ENCODE data around the gene GUCY1A2.

DNA sequence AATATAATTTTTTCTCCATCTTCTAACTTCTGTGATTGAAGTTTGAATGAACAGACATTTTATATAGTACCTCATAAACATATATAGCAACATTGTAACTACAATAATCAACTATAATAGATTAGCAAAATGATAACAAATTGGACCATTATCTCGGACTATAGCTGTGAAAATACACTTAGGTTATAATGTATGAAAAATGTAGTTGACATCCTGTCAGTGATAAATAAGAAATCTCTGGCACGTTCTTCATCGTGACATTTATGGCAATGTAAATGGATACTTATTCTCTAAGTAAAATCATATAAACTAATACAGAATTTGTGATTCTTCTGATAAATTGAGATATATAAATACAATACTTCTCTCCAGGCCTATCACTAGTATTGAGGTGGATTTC is 333.3 kb downstream of the GUCY1A2 start:
- TF ChIP-seq EZH2 (IDR thresholded peaks at IDR 0.05; ENCODE audit: low read length) = no peak
- TF ChIP-seq, protein P1, sequence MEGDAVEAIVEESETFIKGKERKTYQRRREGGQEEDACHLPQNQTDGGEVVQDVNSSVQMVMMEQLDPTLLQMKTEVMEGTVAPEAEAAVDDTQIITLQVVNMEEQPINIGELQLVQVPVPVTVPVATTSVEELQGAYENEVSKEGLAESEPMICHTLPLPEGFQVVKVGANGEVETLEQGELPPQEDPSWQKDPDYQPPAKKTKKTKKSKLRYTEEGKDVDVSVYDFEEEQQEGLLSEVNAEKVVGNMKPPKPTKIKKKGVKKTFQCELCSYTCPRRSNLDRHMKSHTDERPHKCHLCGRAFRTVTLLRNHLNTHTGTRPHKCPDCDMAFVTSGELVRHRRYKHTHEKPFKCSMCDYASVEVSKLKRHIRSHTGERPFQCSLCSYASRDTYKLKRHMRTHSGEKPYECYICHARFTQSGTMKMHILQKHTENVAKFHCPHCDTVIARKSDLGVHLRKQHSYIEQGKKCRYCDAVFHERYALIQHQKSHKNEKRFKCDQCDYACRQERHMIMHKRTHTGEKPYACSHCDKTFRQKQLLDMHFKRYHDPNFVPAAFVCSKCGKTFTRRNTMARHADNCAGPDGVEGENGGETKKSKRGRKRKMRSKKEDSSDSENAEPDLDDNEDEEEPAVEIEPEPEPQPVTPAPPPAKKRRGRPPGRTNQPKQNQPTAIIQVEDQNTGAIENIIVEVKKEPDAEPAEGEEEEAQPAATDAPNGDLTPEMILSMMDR (optimal IDR thresholded peaks at IDR 0.05 in 1 of 3, IDR thresholded peaks at IDR 0.05 in 1 of 3, conservative IDR thresholded peaks at IDR 0.05 in 1 of 3; ENCODE audit: extremely low read depth in 1 of 3, insufficient read depth in 2 of 3, low read length in 3 of 3) = no peak

Measured in keratinocyte (primary cell).